ENCODE data around the gene NTM. TPM values are rescaled to one million over a fixed set of nuclear protein-coding genes. Genes with fewer than 3 reads are reported as not detected.

NTM gene
- total and polyA plus RNA-seq, 2 experiments from 2014 or later: 1.1 to 1.7 TPM

DNA sequence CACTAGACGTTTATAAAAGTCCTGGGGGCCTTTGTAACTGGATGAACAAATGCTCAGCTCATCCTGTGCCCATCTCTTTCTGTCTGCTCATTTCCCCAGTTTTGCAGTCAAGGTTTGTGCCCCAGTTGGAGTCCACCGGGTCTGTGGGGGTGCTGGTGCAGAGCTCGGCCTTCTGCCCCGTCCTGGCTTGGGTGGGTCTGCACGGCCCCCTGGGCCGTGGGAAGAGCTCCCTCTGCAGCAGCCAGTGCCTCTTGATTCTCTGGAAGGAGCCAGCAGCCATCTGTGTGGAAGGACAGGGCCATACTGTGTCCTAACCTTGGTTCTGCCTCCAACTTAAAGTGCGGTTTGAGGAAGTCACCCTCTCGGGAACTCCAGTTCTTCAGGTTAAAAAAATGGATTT, 140.2 kb downstream of the NTM start:
- no peaks in the 10 kb centered on the region for H3K9me3 ChIP-seq (ENCODE audit: low read depth)
- H3K4me3 ChIP-seq: no peak overlapping the region
- H3K4me1 ChIP-seq (ENCODE audit: low read depth): peaks cover 6% of the 10 kb centered on the region
- no peak for DNase-seq (ENCODE audit: low read depth in 1 of 2, low spot score in 1 of 2)
- no peaks in the 10 kb centered on the region for H3K27me3 ChIP-seq
- H3K36me3 ChIP-seq: no peaks in the 10 kb centered on the region
- no peak overlapping the region for H3K27ac ChIP-seq
- TF ChIP-seq, protein P1, sequence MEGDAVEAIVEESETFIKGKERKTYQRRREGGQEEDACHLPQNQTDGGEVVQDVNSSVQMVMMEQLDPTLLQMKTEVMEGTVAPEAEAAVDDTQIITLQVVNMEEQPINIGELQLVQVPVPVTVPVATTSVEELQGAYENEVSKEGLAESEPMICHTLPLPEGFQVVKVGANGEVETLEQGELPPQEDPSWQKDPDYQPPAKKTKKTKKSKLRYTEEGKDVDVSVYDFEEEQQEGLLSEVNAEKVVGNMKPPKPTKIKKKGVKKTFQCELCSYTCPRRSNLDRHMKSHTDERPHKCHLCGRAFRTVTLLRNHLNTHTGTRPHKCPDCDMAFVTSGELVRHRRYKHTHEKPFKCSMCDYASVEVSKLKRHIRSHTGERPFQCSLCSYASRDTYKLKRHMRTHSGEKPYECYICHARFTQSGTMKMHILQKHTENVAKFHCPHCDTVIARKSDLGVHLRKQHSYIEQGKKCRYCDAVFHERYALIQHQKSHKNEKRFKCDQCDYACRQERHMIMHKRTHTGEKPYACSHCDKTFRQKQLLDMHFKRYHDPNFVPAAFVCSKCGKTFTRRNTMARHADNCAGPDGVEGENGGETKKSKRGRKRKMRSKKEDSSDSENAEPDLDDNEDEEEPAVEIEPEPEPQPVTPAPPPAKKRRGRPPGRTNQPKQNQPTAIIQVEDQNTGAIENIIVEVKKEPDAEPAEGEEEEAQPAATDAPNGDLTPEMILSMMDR (IDR thresholded peaks at IDR 0.05; ENCODE audit: low read depth, low read length): no peak

DNA sequence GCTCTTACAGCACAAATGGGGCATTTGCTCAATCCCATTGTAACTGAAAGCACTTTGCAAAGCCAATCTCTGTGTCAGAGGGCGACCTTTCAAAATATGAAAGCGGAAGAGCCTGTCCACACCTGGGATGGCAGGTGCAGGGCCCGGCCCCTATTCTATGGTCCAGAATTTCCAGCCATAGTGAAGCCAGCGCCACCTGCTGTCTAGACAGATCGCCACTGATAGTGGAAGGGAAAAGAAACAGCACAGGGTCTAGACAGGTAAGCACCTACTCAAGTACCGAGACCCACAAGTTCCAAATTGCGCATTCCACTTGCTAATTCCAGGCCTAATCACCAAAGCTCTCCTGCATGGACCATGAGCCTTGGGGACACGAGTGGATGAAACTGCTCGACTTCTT, 141.4 kb downstream of the NTM start:
- peak; percentile 25 to 54 for DNase-seq (ENCODE audit: low read depth in 1 of 2, low spot score in 1 of 2)
- H3K27me3 ChIP-seq: no peaks in the 10 kb centered on the region
- TF ChIP-seq, protein P1 (IDR thresholded peaks at IDR 0.05; ENCODE audit: low read depth, low read length): peak; percentile 58
- no peak overlapping the region for H3K27ac ChIP-seq
- no peaks in the 10 kb centered on the region for H3K36me3 ChIP-seq
- no peaks in the 10 kb centered on the region for H3K9me3 ChIP-seq (ENCODE audit: low read depth)
- H3K4me3 ChIP-seq: no peak overlapping the region
- peaks cover 8% of the 10 kb centered on the region for H3K4me1 ChIP-seq (ENCODE audit: low read depth)

DNA sequence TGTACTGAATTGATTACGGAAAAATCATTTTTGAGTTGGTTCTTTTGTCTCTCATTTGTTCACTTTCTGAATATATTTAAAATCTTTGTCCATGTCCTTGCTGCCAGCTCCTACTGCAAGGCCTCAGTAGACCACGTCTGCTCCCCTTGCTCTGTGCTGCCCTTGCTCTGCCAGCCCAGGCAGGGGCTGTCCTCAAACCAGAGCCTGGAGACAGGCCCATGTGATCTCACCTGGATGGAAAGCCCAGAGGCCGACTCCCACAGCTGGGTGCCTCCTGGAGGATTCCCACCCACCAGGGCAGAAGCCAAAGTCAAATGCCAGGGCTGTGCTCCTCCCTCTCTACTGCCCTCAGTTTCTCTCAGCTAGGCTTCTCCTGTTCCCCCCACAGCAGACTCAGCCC, 141.8 kb downstream of the NTM start:
- TF ChIP-seq, protein P1 (IDR thresholded peaks at IDR 0.05; ENCODE audit: low read depth, low read length): no peak
- no peak overlapping the region for H3K4me3 ChIP-seq
- H3K27ac ChIP-seq: no peak overlapping the region
- H3K36me3 ChIP-seq: no peaks in the 10 kb centered on the region
- H3K27me3 ChIP-seq: no peaks in the 10 kb centered on the region
- no peaks in the 10 kb centered on the region for H3K9me3 ChIP-seq (ENCODE audit: low read depth)
- H3K4me1 ChIP-seq (ENCODE audit: low read depth): peaks cover 12% of the 10 kb centered on the region
- DNase-seq (ENCODE audit: low read depth in 1 of 2, low spot score in 1 of 2): no peak

DNA sequence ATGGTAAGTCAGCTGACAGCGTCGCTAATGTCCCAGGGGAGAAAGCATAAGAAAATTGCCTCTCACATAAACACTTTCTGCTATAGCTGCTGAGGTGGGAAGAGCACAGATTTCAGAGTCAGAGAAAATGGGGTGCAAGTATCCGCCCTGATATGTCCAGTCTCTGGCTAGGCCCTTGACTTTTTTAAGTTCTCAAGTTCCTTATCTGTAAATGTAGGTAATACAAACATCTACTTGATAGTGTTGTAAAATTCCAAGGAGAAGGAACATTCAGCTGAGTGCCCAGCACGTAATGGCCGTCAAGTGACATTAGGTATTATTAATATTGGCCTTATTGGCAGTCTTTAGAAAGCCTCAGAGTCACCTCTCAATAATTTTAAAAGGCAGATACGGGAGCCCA, 143.6 kb downstream of the NTM start:
- H3K4me1 ChIP-seq (ENCODE audit: low read depth): peaks cover 15% of the 10 kb centered on the region
- H3K36me3 ChIP-seq: no peaks in the 10 kb centered on the region
- TF ChIP-seq, protein P1 (IDR thresholded peaks at IDR 0.05; ENCODE audit: low read depth, low read length): no peak
- DNase-seq (ENCODE audit: low read depth in 1 of 2, low spot score in 1 of 2): no peak
- H3K4me3 ChIP-seq: no peak overlapping the region
- no peaks in the 10 kb centered on the region for H3K27me3 ChIP-seq
- H3K27ac ChIP-seq: no peak overlapping the region
- no peaks in the 10 kb centered on the region for H3K9me3 ChIP-seq (ENCODE audit: low read depth)

DNA sequence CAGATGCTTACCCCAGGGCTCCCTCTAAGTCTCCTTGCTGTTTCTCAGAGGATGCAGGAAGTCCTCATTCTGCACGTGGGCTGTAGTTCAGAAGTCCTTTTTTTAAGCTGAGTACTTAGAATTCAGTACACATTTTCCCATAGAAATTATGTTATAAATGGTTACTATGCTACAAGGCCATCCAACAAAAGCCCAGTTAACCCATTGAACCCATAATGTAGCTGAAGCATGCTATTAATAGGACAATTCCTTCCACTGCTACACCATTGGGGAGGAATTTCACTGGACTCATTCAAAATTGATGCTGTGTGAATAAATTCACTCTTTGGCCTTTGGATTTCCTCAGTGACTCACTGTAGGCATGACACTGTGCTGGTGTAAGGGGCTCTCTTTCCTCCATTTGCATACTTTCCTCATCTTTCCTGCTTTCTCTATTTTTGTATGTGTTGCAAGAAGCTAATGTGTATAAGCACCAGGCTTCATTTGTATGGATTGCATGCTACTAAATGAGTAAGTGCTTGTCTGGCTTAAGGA, 148.0 kb downstream of the NTM start:
- Histone ChIP-seq H3K36me3 (no peaks in the 10 kb centered on the region), H3K4me3 (no peak overlapping the region), H3K9me3 (ENCODE audit: low read depth) (no peaks in the 10 kb centered on the region), H3K4me1 (ENCODE audit: low read depth) (peaks cover 15% of the 10 kb centered on the region), H3K27me3 (peaks cover 4% of the 10 kb centered on the region), H3K27ac (no peak overlapping the region)
- DNase-seq (ENCODE audit: low read depth in 1 of 2, low spot score in 1 of 2): no peak
- TF ChIP-seq, protein P1 (IDR thresholded peaks at IDR 0.05; ENCODE audit: low read depth, low read length): no peak

DNA sequence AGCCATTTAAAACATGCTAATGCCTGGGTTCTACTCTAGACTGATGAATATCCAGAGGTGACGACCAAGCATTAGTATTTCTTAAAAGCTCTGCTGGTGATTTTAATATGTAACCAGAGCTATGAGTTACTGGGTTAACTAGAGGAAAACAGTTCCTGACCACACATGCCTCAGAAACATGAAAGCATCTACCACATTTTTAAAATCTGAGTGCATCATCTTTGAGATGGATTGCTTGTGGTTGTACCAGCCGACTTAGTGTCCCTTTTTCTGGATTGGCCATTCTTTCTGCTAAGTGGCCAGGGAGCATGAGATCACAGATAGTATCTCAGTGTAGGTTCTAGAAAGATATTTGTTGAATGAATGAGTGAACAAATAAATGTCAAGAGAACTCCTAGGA, 152.4 kb downstream of the NTM start:
- TF ChIP-seq, protein P1 (IDR thresholded peaks at IDR 0.05; ENCODE audit: low read depth, low read length): no peak
- Histone ChIP-seq H3K9me3 (ENCODE audit: low read depth) (no peaks in the 10 kb centered on the region), H3K27me3 (peaks cover 11% of the 10 kb centered on the region), H3K36me3 (no peaks in the 10 kb centered on the region), H3K4me3 (no peak overlapping the region), H3K4me1 (ENCODE audit: low read depth) (no peaks in the 10 kb centered on the region), H3K27ac (no peak overlapping the region)
- DNase-seq (ENCODE audit: low read depth in 1 of 2, low spot score in 1 of 2): no peak
